Measurements from ENCODE around the gene CEP112.

DNA sequence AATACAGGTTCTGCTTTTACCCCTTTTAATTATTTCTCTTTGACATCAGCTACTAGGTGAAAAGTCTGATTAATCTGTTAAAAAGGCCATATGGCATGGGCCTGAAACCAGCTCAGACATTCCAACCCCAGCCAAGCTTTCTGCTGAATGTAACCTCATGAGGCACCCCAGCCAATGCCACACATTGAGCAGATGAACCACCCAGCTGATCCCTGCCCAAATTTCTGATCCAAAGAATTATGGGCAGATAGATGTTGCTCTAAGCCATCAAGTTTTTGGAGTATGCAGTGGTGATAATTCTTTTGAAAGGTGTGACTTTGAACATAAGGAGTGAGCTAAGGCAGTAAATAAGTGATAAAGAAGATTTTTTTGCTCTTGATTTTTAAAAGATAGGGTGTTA is 452.9 kb downstream of the CEP112 start:
- no peak for TF ChIP-seq ZNF70 (CRISPR knock-in tag; IDR thresholded peaks at IDR 0.05)
- TF ChIP-seq SNAI2 (CRISPR knock-in tag; IDR thresholded peaks at IDR 0.05): no peak
